H9 (cell line): ENCODE results near the gene FHOD3. TPM values are rescaled to one million over a fixed set of nuclear protein-coding genes. Genes with fewer than 3 reads are reported as not detected.

Source experiments
- DNase-seq: peaks from one replicate; pipeline ENCODE4 v3.0.0-alpha.2; 2017
- H2AFZ ChIP-seq: one replicate; pipeline ENCODE4 v1.6.1; 2013; ENCODE audit warnings: mild to moderate bottlenecking, low read length, control low read depth, moderate library complexity
- H2AK5ac ChIP-seq: 2 replicates; pipeline ENCODE4 v1.6.1; 2013; ENCODE audit warnings: low read length, control low read depth, mixed read lengths; ENCODE audit not compliant: insufficient read length
- H2BK120ac ChIP-seq: one replicate; pipeline ENCODE4 v1.6.1; 2013; ENCODE audit warnings: low read depth, mild to moderate bottlenecking, low read length, control low read depth, inconsistent platforms; ENCODE audit not compliant: poor library complexity, severe bottlenecking
- H2BK12ac ChIP-seq: 2 replicates; pipeline ENCODE4 v1.6.1; 2013; ENCODE audit warnings: low read length, control low read depth, mixed read lengths, low read depth; ENCODE audit not compliant: insufficient read length
- H2BK15ac ChIP-seq: 2 replicates; pipeline ENCODE4 v1.6.1; 2013; ENCODE audit warnings: low read depth, low read length, control low read depth
- H2BK20ac ChIP-seq: one replicate; pipeline ENCODE4 v1.6.1; 2013; ENCODE audit warnings: low read depth, mild to moderate bottlenecking, low read length, control low read depth, inconsistent platforms; ENCODE audit not compliant: poor library complexity, severe bottlenecking
- H2BK5ac ChIP-seq: 2 replicates; pipeline ENCODE4 v1.6.1; 2013; ENCODE audit warnings: low read length, control low read depth, mixed read lengths; ENCODE audit not compliant: insufficient read length
- H3K14ac ChIP-seq: 2 replicates; pipeline ENCODE4 v1.6.1; 2013; ENCODE audit warnings: low read length, control low read depth; ENCODE audit not compliant: insufficient read depth
- H3K18ac ChIP-seq: 2 replicates; pipeline ENCODE4 v1.6.1; 2013; ENCODE audit warnings: low read depth, mild to moderate bottlenecking, mixed read lengths, low read length, control low read depth; ENCODE audit not compliant: insufficient read length
- H3K23ac ChIP-seq: 2 replicates; pipeline ENCODE4 v1.6.1; 2013; ENCODE audit warnings: low read length, control low read depth, mixed read lengths, low read depth; ENCODE audit not compliant: insufficient read length
- H3K23me2 ChIP-seq: 2 replicates; pipeline ENCODE4 v1.6.1; 2013; ENCODE audit warnings: low read depth, mild to moderate bottlenecking, mixed read lengths, low read length, control low read depth; ENCODE audit not compliant: insufficient read length, poor library complexity, severe bottlenecking
- H3K27ac ChIP-seq: 2 replicates; pipeline ENCODE4 v1.5.1; 2013; ENCODE audit warnings: low read length, control low read depth, mixed read lengths, low read depth; ENCODE audit not compliant: insufficient read length
- H3K27me3 ChIP-seq: 2 replicates; pipeline ENCODE4 v1.6.1; 2013; ENCODE audit warnings: low read length, control low read depth, inconsistent platforms; ENCODE audit not compliant: insufficient read depth
- H3K4ac ChIP-seq: 2 replicates; pipeline ENCODE4 v1.6.1; 2013; ENCODE audit warnings: low read depth, mild to moderate bottlenecking, control low read depth, inconsistent platforms, low read length, moderate library complexity
- H3K4me1 ChIP-seq: 2 replicates; pipeline ENCODE4 v1.6.1; 2013; ENCODE audit warnings: low read length, control low read depth, inconsistent platforms; ENCODE audit not compliant: insufficient read depth
- H3K4me2 ChIP-seq: 2 replicates; pipeline ENCODE4 v1.6.1; 2013; ENCODE audit warnings: low read length, control low read depth, mixed read lengths; ENCODE audit not compliant: insufficient read length, insufficient read depth
- H3K56ac ChIP-seq: 2 replicates; pipeline ENCODE4 v1.6.1; 2013; ENCODE audit warnings: low read depth, mild to moderate bottlenecking, mixed read lengths, low read length, control low read depth; ENCODE audit not compliant: insufficient read length
- H3K79me1 ChIP-seq: 2 replicates; pipeline ENCODE4 v1.6.1; 2013; ENCODE audit warnings: low read depth, mild to moderate bottlenecking, moderate library complexity, low read length, control low read depth, inconsistent platforms; ENCODE audit not compliant: insufficient read depth, poor library complexity, severe bottlenecking
- H3K79me2 ChIP-seq: 2 replicates; pipeline ENCODE4 v1.6.1; 2013; ENCODE audit warnings: low read length, control low read depth, inconsistent platforms; ENCODE audit not compliant: insufficient read depth
- H3K9ac ChIP-seq: 2 replicates; pipeline ENCODE4 v1.6.1; 2013; ENCODE audit warnings: low read length, control low read depth, mixed read lengths; ENCODE audit not compliant: insufficient read length; ENCODE audit errors: extremely low read depth
- H3K9me3 ChIP-seq: one replicate; pipeline ENCODE4 v1.6.1; 2013; ENCODE audit warnings: low read depth, low read length, inconsistent platforms; ENCODE audit not compliant: control insufficient read depth
- H3T11ph ChIP-seq: one replicate; pipeline ENCODE4 v1.6.1; 2013; ENCODE audit warnings: mild to moderate bottlenecking, low read length, control low read depth, inconsistent platforms
- H4K20me1 ChIP-seq: one replicate; pipeline ENCODE4 v1.6.1; 2013; ENCODE audit not compliant: control insufficient read depth, insufficient read length, insufficient read depth
- H4K5ac ChIP-seq: 2 replicates; pipeline ENCODE4 v1.6.1; 2013; ENCODE audit warnings: low read depth, mild to moderate bottlenecking, mixed read lengths, low read length, control low read depth; ENCODE audit not compliant: insufficient read length
- H4K8ac ChIP-seq: replicated peaks from 2 replicates; pipeline ENCODE4 v1.6.1; 2013; ENCODE audit warnings: low read length, control low read depth, mixed read lengths, low read depth; ENCODE audit not compliant: insufficient read length
- H4K91ac ChIP-seq: 2 replicates; pipeline ENCODE4 v1.6.1; 2013; ENCODE audit warnings: low read depth, mild to moderate bottlenecking, moderate library complexity, mixed read lengths, low read length, control low read depth; ENCODE audit not compliant: insufficient read length
- H3K27ac Mint-ChIP-seq, 3 experiments: 2 replicates in 2 of 3; 3 replicates in 1 of 3; pipeline ENCODE4 v1.8.0; 2020 to 2021; ENCODE audit warnings: mixed read lengths in 3 of 3, mild to moderate bottlenecking in 1 of 3, moderate library complexity in 1 of 3
- H3K27me3 Mint-ChIP-seq: 2 replicates; pipeline ENCODE4 v1.8.0; 2021; ENCODE audit warnings: low read depth, mild to moderate bottlenecking, moderate library complexity, mixed read lengths
- H3K36me3 Mint-ChIP-seq, 3 experiments: 2 replicates in 2 of 3; 3 replicates in 1 of 3; pipeline ENCODE4 v1.8.0; 2020 to 2021; ENCODE audit warnings: low read depth in 3 of 3, mixed read lengths in 3 of 3; ENCODE audit not compliant: insufficient read depth in 1 of 3
- H3K4me1 Mint-ChIP-seq, 2 experiments: 2 replicates each; pipeline ENCODE4 v1.8.0; 2020; ENCODE audit warnings: mixed read lengths in 2 of 2
- H3K4me3 Mint-ChIP-seq, 2 experiments: 2 replicates in 1 of 2; 3 replicates in 1 of 2; pipeline ENCODE4 v1.8.0; 2020 to 2021; ENCODE audit warnings: mild to moderate bottlenecking in 2 of 2, mixed read lengths in 2 of 2, moderate library complexity in 1 of 2
- H3K9me3 Mint-ChIP-seq, 2 experiments: 2 replicates in 1 of 2; 3 replicates in 1 of 2; pipeline ENCODE4 v1.8.0; 2020; ENCODE audit warnings: mild to moderate bottlenecking in 2 of 2, mixed read lengths in 2 of 2, moderate library complexity in 1 of 2
- CTCF ChIP-seq: fragments of 200-600 bp; sonication (generic); conservative IDR thresholded peaks from 3 replicates; pipeline ENCODE4 v1.8.0; 2021; ENCODE audit warnings: antibody characterized with exemption, mild to moderate bottlenecking
- WGBS: extraction: QIAGEN DNeasy Blood & Tissue Kit; methylation state at CpG from one replicate; pipeline ENCODE4 v1.1.7; 2013; ENCODE audit warnings: missing lambda C conversion rate, low lambda C conversion rate, mixed read lengths; ENCODE audit not compliant: insufficient read length; ENCODE audit errors: extremely low coverage; 5-methylcytosine and 5-hydroxymethylcytosine counted together
- total RNA-seq: library from RNA; stranded (reverse); gene quantifications from 2 replicates; pipeline ENCODE4 v1.2.1, GENCODE V29; 2021

FHOD3 gene
- total RNA-seq, 1 experiment from 2014 or later: 8.0 TPM

GRCh38 chr18:36525913-36526312, 228.4 kb downstream of the FHOD3 start:
- no peak overlapping the region for H2BK5ac ChIP-seq
- no peak overlapping the region for H3K27ac ChIP-seq
- no peaks in the 10 kb centered on the region for H3K23me2 ChIP-seq
- no peak for DNase-seq
- peaks cover 2% of the 10 kb centered on the region for H3K27me3 Mint-ChIP-seq
- no peaks in the 10 kb centered on the region for H3K9me3 Mint-ChIP-seq
- no peaks in the 10 kb centered on the region for H3K27me3 ChIP-seq
- H2BK20ac ChIP-seq: no peak overlapping the region
- H2AFZ ChIP-seq: no peak overlapping the region
- peak overlapping the region in 1 of 3 experiments; percentile 43; a peak in 1 of 7 replicates for H3K27ac Mint-ChIP-seq
- H3K79me1 ChIP-seq: no peaks in the 10 kb centered on the region
- H2BK120ac ChIP-seq: no peak overlapping the region
- H3K4me3 Mint-ChIP-seq: no peak overlapping the region
- H3K18ac ChIP-seq: no peak overlapping the region
- no CpG with 5 or more reads among the region's 3 CpGs for WGBS
- H3K56ac ChIP-seq: no peak overlapping the region
- H3K36me3 Mint-ChIP-seq: peaks cover 0 to 4% (median 0%) of the 10 kb centered on the region in 3 experiments; a peak in 1 of 7 replicates
- no peak overlapping the region for H3K4me2 ChIP-seq
- H2AK5ac ChIP-seq: no peak overlapping the region
- no peak overlapping the region for H3K23ac ChIP-seq
- no peak for TF ChIP-seq CTCF
- H3K4ac ChIP-seq: no peak overlapping the region
- H4K8ac ChIP-seq: no peak overlapping the region
- H3K4me1 ChIP-seq: peaks cover 11% of the 10 kb centered on the region; the same call in 1 of the 2 replicates
- H3K14ac ChIP-seq: no peak overlapping the region
- H4K5ac ChIP-seq: no peak overlapping the region
- no peaks in the 10 kb centered on the region for H3K9me3 ChIP-seq
- no peak overlapping the region for H3K9ac ChIP-seq
- no peaks in the 10 kb centered on the region for H3K79me2 ChIP-seq
- H3K4me1 Mint-ChIP-seq: peaks cover 33 to 34% of the 10 kb centered on the region in 2 experiments
- no peak overlapping the region for H2BK12ac ChIP-seq
- H2BK15ac ChIP-seq: no peak overlapping the region
- no peak overlapping the region for H4K91ac ChIP-seq
- no peak overlapping the region for H3T11ph ChIP-seq
- H4K20me1 ChIP-seq: no peaks in the 10 kb centered on the region
